GM19023 (cell line): ENCODE results near the gene WNT9A.

Source experiments
- ATAC-seq: cut with Tn5 transposase; IDR thresholded peaks from one replicate; pipeline ENCODE4 v1.9.1; 2021; ENCODE audit warnings: mild to moderate bottlenecking, moderate library complexity; ENCODE audit not compliant: unreplicated experiment

WNT9A gene

DNA sequence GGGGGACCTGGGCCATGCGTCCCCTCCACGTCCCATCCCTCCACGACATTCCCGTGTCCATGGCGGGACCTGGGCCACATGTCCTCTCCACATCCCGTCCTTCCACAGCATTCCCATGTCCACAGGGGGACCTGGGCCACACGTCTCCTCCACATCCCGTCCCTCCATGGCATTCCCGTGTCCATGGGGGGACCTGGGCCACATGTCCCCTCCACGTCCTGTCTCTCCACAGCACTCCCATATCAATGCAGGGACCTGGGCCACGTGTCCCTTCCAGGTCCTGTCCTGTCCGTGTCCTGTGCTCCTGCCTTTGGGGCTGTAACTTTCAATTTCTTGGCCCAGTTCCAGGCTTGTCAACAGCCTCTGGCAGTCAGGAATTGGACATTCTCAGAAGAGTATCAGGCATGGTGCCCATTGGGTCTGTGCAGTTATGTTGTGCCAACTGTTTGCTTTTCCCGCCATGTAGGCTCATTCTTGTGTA lies 47.1 kb downstream of the WNT9A start:
- ATAC-seq, result no peak

DNA sequence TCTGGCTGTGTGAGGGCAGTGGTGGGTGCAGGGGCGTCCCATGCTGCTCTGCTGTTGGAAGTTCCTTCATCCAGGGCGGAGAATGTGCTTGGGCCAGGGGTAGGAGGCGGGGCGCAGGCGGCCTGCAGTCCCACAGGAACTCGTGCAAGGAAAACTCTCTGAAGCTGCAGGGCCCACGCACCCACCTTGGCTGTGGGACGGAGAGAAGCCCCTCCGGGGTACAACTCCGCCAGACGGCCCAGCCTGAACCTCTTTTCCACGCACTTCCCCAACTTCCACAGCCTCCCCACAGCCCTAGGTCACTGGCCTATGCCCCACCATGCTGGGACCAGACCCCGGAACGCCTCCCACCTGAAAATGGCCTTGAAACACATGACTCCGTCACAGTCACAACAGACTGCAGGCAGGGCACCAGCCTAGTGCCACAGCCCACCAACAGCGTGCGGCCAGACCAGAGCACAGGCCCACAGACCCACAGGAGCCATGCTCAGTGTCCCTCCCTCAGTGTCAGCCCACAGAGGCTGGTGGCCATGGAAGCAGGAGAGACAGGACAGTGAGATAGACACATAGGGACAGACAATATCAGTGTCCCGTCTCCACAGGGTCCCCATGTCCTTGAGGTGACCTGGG lies 47.8 kb downstream of the WNT9A start:
- ATAC-seq, result no peak

DNA sequence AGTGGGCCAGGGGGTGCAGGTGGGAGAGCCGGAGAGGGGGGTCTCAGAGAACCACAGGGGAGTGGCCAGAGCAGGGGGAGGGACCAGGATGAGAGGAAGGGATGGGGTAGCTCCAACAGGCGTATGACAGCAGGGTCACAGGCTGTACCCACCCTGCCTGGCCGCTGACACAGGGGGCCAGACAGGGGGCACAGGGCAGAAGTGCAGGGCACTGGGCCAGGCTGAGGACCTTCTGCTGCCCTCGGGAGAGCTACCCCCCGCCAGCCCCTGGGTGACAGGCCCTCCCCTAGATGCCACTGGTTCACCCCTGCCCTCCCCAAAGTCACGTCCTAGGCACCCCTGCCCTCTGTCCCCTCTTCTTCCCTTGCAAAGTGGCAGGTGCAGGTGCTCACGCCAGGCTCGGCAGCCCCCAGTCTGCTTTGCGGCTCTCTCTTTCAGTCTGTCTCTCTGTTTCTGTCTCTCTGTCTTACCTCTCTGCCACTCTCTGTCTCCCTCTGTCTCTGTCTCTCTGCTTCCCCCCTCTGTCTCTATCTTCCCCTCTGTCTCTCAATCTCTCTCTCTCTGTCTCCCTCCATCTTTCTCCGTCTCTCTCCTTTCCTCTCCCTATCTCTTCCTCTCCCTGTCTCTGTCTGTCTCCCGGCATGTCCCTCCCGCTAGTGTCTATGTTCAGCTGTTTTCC lies 48.5 kb downstream of the WNT9A start:
- ATAC-seq, result no peak

DNA sequence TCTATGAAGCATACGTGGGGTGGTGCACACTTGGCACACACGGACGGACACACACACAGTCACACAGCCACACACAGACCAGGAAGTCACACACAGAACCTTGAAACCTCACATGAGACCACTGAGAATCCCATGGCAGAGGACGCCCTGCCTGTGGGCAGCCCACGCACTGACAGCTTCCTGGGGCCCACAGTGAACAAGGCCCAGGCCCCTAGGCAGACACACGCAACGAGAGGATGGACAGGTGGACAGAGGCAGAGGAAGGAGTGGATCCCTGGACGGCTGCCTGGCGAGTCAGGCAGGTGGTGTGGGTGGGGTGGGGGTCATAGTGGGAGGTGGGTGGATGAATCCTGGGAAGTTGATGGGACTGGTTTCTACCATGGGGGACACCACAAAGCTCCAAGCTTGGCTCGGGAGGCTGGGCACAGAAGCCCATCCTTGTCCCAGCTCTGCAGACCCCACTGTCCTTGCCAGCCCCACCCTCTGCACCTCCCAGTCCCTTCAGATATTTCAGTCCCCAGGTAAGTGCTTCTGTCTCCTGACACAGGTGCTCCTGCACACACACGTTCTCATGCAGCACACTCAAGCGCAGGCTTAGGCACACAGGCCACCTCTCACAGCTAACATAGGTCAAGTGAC lies 49.1 kb downstream of the WNT9A start:
- no peak for ATAC-seq

DNA sequence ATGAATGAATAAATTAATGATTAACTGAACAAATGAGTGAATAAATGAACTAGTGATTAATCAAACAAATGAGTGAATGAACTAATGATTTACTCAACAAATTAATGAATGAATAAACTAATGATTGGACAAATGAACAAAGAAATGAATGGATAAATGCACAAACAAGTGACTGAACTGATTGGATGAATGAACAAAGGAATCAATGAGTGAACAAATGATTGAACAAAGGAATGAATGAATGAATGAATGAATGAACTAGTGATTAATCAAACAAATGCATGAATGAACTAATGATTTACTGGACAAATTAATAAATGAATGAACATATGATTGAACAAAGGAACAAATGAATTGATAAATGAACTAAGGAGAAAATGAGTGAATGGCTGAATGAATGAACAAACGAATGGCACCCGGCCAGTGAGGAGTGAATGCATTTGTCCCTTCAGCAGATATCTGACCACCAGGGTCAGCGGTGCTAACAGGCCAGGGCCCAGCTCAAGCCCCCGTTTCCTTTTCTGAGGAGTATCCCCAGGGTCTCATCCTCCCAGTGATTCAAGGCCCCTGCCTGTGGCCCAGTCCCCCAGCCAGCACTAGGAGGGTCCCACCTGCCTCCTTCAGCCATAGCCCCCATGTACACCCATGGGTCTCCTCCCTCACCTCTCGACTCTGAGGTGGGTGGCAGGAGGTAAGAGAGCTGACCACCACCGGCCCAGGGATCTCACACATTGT lies 49.9 kb downstream of the WNT9A start:
- no peak for ATAC-seq

DNA sequence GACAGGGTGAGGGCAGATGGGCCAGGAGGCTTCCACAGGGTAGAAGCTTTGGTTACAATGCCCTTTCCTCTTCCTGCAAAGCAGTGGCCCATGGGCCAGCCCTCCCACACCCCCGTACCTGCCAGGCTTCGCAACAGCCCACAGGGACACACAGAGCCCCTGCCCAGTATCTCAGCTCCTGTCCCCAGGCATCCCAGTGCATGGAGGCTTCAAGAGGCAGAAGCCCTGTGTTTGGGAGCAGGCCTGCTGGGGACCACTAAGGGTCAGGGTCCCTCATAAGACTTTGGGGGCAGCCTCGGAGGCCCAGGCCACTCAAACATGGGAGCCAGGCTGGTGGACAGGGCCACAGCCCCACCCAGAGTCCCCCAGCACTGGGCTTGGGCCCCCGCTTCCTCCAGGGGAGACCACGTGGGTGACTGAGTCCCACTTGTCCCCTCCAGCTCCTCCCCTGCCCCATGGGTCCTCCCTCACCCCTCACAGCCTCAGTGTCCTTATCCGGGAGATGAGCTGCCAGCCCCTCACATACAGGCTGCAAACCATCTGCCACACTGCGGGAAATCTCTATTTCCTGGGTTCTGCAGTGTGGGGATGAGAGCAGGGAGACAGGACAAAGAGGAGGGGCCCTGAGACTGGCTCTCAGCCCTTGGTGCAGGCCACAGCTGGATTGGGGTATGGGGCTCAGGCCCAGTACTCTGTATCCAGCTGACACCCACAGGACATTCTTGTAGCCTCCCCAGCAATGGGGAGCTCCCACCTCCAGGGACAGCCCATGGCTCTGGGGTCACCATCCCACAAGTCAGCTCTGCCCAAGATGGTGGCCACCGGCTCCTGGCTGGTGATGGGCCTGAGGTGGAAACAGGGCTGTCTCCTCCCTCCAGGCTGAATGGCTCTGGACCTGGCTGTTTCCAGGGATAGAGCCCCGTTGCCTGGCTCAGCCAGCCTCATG lies 50.7 kb downstream of the WNT9A start:
- no peak for ATAC-seq

DNA sequence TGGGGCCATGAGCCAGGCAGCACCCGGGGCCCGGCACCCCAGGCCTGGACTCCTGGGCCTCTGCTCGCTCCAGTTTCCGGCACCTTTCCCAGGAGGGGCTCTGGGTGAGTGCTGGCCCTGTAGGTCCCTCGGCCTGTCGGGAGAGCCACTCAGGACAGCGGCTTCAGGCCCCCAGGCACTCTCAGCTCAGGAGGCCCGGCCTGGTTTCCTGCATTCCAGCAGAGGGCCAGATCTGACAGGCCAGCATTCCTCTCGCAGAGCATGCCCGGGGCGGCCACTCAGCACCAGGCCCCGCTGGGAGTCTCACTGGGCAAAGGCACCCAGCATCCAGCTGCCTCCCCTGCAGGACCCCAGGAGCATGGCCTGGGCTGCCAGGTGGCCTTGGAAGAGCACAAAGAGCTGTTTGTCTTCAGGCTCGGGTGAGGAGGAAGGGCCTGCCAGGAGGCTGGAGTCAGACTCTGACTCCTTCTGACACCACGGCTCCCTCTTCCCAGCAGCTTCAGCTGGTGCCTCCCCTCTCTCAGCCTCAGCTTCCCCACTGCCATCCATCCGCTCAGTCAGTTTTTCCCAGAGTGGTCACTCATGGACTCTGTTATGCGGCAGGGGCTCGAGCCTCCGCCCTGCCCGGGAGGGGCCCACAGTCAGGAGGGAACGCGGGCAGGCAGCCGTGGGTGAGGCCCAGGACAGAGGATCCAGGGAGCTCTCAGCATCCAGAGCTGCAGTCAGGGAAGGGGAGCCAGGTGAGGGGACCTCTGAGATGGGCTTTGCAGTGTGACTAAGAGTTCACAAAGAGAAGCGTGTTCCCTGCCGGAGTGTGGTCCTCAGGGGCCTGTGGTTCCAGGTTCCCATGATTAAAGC lies 51.7 kb downstream of the WNT9A start:
- ATAC-seq, result no peak

DNA sequence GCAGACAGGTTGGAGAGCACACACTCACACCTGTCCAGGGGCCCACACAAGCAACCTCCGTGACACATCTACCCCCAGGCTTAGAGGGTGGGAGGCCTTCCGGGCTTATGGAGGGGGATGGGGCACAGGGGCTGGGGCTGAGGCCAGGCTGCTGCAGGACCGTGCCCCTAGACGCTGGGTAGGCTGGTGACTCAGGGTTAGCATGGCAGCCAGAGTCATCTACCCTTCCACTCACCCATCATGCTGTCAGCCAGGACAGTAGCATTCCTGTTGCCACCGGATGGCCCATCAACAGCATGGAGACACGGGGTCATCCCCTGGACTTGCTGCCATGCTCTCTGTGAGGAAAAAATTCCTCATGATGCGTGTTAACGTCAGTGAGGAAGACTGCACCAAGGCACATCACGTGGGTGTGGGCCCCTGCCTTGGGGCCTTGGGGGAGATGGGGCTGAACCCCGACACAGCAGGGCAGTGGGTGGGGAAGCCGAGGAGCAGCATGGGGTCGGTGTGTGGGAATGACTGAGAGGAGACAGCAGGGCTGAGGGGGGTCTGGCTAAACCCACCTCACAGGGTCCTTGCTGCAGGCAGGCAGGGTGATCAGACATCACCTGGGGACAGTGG lies 52.8 kb downstream of the WNT9A start:
- ATAC-seq, result no peak

DNA sequence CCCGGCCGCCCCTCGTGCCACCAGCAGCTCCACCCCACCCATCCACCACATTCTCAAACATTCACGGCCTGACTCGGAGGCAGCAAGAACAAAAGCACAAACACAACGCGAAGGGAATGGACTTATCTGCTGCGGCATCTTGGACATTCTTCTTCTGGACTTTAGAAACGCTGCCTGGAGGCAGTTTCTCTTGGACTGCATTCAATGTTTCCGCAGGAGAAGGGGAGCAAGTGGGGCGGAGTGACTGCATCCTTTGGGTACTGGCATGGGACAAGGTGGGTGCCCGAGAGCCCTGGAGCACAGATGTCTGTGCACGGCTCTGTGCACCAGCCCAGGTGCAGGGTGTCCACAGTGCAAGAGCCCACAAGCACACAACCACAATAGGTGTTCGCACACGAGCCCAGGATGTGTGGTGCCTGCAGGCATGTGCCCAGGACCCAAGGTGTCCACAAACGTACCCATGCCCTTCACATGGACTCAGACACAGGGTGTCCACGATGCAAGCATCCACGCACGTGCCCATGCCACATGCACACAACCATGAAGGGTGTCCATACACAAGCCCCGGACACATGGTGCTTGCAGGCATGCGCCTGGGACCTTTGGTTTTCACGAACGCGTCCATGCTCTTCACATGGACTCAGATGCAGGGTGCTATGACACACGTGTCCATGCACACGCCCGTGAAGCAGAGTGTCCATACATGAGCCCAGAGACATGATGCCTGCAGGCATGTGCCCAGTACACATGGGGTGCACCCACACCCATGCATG lies 53.6 kb downstream of the WNT9A start:
- ATAC-seq, result no peak

DNA sequence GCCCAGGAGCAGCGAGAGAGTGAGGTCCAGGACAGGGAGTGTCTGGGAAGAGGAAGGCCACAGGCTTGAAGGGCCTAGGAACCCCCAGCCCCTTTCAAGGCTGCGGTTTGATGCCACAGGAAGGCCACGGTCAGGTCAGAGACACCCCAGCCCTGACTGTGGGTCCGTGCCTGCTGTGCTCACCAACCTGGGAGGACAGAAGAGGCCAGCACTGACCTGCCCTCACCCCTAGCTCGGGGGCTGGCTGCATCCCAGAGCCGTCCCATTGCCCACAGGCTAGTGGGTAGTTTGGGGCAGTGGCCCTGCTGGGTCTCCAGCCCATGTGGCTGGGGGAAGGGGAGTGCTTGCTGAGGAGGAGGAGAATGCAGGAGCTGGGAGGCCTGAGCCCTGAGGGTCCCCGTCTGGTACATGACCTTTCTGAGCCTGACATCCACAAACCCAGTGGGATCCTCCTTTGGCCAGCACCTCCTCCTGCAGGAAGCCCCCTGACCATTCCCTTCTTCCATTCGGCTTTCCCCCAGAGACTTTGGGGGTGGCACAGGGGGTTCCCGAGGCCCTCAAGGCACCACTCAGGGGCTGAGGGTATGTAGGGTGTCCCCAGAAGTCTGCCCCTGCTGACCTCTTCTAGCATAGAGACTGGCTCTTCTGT lies 54.3 kb downstream of the WNT9A start:
- no peak for ATAC-seq

DNA sequence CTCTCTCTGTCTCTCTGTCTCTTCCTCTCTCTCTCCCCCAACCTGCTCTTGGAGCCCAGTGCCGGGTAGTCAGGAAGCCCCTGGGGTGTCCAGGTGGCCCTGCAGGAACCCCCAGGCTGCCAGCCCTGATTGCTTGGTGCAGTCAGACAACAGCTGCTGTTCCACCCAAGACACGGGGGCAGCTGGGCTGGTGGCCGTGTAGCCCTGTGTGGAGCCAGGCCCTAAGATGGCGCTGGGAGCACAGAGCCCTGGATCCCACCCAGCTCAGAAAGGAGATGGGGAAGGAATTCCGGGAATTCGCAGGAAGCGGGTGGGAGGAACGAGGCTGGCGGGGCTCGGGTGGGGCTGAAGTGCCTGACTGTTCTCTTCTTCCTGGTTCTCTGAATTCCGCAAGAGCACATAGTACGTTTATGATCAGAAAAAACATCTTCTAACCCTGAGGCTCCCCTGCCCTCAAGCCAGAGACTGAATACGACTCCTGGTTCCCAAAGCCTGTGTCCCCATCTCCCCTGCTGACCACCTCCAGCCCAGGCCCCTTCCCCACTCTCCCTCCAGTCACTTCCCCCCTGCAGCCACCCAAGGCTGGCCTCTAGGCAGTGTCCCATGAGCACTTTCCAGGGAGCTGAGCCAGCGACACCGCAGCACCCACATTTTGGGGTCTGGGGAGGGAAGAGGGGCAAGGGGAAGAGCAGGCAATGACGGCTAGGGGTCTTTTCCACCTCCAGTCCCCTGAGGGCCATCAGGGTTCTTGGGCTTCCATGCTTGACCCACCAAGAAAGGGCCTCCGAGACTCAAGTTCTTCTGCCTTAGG lies 55.0 kb downstream of the WNT9A start:
- no peak for ATAC-seq

DNA sequence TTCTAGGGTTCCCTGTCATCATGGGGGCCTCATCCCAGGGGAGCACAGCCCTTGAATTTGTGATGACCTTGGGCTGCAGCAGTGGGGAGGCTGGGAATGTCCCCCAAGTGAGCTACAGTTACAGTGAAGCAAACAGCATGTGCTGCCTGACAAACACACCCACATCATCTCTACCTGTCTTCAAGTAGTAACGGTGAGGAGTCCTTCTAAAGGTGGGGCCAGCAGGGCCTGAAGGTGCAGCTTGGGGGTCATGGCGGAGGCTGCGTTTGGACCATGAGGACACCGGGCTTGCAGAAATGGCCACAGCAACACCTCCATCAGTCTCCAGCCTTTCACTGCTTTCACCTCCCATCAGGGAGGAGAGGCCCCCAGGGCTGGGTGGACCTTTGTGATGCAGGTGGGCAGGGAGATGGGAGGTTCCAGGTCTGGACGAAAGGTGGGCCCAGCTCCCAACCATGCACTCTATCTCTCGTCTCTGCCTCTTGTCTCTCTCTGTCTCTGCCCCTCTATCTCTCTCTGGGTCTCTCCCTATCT lies 55.7 kb downstream of the WNT9A start:
- ATAC-seq, result no peak

DNA sequence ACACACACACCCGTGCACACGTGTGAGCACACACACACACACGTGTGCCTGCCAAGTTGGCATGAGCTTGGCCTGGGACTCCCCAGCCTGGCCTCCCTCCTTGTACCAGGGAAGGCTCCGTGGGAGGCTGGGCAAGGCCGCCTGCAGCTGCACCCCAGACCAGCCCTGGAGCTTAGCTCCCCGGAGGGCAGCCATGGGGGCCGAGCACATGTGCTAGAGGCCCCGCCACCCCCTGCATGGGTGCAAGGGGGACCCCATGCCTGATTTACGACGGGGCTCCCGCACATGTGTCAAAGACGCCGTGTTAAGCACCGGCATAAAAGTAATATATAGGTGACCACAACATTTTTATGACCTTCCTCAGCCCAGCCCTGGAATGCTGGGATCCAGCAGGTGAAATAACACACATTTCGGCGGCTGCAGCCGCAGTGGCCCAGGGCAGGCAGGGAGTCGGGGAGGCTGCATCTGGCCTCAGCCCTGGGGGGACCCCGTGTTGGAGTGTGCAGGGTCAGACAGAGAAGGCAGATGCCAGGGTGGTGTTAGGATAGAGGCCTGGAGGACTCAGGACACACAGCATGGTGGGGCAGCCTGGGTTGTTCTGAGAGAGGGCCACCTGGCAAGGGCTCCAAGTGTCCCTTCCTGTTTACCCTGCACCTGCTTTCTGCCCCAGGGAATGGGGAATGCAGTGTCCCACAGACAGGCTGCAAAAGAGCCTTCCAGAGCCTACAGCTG lies 56.3 kb downstream of the WNT9A start:
- ATAC-seq, result no peak

DNA sequence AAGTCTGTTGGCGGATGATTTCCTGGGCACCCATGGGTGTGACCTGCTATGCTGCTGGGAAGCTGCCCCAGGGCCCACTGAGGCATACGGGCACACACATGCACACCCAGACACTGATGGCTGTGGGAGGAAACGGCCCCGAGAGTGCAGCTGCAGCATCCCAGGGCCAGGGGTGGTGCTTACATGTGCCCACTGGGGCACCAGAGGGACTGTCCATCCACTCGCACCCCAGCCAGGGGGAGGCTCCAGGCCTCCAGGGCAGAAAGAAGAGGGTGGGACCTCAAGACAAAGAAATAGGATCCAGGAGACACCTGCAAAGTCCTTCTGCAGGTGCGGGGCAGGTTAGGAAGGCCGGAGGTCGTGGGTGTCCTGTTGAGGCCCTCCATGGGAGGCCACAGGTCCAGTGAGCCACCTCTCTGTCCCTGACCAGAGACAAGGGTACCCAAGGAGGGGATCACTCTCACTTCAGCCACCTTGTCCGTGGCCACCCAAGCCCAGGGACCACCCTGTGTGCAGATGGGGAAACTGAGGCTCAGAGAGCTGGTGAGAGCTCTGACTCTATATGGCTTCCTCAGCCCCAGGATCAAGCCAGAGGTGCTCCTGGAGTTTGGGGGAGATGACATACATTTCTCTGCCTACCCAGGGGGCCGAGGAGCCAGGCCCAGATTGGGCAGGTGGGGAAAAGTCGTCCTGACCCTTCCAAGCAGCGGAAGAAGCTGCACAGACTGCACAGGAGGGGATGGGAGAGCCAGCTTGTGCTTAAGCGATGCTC lies 57.1 kb downstream of the WNT9A start:
- no peak for ATAC-seq

DNA sequence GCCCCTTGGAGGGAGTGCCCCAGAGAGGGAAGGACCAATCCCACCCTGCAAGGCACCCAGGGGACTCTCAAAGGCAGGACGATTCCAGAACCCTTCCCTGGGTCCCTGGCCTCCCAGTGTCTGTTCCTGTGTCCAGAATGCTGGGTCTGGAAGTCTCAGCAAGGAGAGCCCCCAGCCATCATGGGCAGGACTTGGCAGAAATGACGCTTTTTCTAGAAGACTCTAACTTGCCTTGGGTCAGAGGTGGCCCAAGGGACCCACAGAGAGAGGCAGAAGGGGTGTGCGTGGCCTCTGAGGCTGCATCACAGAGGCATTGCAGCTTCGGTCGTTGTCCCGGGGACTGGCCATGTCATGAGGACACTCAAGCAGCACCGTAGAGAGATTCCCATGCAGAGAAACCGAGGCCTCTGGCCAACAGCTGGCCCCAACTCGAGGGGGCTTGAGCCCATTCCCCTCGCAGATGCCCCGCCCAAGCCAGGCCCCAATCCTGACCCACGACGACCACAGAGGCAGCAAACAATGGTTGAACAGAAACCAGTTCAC lies 57.8 kb downstream of the WNT9A start:
- no peak for ATAC-seq
